Ovary (tissue), 3 donors: ENCODE results near the gene HADHA.

ENCODE experiments used
- CTCF ChIP-seq, 3 donors: fragments of 450-650 bp in 2 of 3; fragments of 200-600 bp in 1 of 3; IDR thresholded peaks; one replicate each; pipeline versions ENCODE4 v1.5.1 to v1.8.0; 2016 to 2022; ENCODE audit warnings: antibody characterized with exemption in 3 of 3, mild to moderate bottlenecking in 1 of 3
- POLR2A ChIP-seq: fragments of 450-650 bp; IDR thresholded peaks from one replicate; pipeline ENCODE4 v1.6.1; 2017; ENCODE audit warnings: antibody characterized with exemption, mild to moderate bottlenecking, moderate library complexity
- donor health status: DM: no; HTN: no; CAD: no.

GRCh38 chr2:26274058-26274613 lies 29.7 kb upstream of the HADHA start:
- TF ChIP-seq CTCF (IDR thresholded peaks at IDR 0.05) (peak in 1 of 3 donors; percentile 28), POLR2A (no peak)
